Stimulated activated CD4-positive, alpha-beta T cell treated with anti-CD3 and anti-CD28 coated beads, Interleukin-1b, Interleukin-23, amount 100 ng/mL, for 48 hours (primary cell): ENCODE measurements around the gene CHSY3.

ENCODE experiments used
- DNase-seq: peaks from one replicate; pipeline ENCODE4 v3.0.0-alpha.2; 2020

The CHSY3 gene

DNA sequence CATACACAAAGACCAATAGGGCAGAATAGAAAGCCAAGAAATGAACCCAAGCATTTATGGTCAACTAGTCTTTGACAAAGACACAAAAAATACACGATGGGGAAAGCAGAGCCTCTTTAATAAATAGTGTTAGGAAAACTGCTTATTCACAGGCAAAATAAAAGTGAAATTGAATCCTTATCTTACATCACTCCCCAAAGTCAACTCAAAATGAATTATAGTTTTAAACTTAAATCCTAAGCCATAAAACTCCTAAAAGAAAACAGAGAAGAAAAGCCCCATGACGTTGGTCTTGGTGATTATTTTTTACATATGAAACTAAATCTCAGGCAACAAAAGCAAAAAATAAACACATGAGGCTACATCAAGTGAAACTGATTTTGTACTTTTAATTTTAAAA, 46.8 kb downstream of the CHSY3 start:
- DNase-seq, result no peak

DNA sequence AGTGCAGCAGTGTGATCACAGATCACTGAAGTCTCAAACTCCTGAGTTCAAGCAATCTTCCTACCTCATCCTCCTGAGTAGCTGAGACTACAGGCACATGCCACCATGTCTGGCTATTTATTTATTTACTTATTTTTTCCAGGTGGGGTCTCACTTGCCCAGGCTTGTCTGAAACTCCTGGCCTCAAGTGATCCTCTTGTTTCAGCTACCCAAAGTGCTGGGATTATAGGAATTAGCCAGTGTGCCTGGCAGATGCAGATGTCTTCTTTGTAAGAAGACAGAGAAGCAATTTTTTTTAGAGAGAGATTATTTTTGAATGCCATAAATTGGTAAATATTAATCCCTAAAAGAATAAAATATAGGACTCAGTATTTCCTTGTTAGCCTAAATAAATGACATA, 54.3 kb downstream of the CHSY3 start:
- no peak for DNase-seq

DNA sequence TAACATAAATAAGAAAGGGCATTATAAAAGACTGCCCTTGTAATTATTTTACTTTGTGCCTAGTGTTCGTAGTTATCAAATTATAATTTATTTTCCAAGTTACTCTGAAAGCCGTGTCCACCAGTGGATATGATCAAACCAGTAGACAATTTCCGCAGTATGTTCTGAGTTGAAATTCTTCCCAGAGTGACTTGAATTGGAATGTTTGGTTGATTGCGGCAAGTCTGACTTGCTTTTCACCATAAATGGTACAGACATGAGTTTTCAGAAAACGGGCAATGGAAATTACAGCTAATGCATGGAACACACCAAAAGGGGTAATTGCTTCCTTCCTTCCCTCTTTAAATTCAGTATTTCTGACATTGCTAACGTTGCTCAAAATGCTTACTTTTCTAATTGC, 56.6 kb downstream of the CHSY3 start:
- no peak for DNase-seq

DNA sequence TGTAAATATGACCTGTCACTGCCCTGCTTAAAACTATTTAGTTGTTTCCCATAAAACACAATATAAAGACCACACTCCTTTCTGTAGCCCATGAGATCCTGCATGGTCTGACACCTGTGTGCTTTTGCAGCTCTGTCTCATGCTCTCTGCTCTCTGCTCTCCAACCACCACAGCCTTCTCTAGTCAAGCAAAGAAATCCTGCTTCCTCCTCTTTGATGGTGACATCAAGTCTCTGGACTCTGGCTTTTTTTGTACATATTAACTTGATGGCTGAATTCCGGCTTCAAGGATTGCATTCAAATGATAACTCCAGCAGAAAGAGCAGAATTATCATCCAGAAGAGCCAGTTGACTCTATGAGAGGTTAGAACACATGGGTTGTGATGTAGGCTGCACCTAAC, 58.2 kb downstream of the CHSY3 start:
- no peak for DNase-seq

DNA sequence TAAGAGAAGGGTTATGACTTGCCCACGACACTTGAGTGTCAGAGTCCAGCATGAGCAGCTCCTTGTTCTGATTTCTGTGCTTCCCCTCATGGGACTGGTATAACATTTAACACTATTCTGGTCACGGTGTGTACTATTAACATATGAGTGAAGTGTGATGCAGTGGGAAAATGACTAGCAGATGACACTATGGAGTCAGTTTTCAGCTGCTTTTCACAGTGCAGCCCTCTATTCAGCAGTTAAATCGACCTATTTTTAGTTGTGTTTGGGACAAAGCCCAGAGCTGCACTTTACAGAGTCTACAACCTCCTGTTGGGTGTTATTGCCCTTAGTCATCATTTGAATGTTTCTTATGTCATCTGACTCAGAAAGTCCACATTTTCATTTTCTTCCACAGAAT, 59.1 kb downstream of the CHSY3 start:
- no peak for DNase-seq

DNA sequence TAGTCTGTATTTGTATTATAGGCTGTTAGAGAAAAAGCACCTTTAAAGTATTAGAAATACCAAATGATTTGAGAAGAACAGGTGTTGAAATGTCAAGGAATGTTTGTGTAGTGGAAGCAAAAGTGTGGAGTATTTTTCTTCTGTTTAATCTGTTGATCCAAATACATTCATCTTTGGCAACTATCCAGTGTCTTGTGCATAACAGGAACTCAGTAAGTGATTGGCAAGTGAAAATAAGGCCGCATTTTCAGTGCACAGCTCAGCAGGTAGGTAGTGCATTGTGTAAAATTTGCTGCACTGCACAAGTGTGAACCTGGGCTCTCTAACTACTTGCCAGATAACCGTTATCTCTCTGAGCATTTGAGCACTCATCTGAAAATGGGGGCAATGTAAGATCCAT, 61.8 kb downstream of the CHSY3 start:
- no peak for DNase-seq

DNA sequence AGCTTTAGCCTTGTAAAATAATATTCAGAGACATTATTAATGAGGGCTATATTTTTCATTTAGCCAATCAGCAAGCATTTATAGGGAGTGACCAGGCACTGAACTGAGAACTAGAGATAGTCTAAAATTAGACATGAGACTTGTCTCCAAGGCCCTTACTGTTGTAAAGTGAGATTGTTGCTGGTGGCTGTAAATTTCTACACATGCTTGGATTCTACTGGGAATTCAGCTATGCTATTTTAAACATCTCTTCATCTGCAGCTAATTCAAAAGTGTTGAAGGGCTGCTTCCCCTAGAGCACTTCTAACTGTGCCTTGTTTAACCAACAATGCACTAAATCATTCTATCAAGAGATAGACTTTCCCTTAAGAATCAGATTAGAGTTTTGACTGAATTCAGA, 67.4 kb downstream of the CHSY3 start:
- DNase-seq, result no peak

DNA sequence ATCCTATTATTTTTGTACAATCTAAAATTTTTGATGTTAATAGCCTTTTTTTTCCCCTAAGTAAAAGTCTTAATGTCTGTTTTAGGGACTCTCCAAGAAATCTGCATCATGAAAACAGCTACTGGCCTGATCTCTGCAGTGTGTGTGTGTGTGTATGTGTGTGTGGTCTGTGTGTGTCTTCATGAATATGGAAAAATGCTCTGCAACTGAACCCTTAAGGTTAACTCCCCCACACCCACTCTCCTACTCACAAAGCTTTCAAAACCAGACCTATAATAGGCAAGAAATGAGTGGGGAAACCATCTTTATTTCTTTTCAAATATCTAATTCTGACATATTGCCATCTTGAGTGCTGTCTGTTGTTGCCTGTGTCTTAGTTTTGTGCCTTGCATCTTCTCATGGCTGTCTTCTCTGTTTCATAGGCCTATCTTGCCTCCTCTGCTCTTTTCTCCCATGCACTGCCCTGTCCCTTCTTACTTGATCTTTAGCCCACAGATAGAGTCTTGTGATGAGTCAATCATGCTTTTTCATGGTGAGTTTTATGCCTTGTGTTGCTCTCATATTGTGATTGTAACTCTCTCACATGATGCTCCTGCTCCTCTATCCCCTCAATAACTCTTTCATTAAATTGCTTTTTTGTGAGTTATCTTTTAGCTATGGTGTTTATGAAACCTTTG, 68.3 kb downstream of the CHSY3 start:
- DNase-seq, result no peak

DNA sequence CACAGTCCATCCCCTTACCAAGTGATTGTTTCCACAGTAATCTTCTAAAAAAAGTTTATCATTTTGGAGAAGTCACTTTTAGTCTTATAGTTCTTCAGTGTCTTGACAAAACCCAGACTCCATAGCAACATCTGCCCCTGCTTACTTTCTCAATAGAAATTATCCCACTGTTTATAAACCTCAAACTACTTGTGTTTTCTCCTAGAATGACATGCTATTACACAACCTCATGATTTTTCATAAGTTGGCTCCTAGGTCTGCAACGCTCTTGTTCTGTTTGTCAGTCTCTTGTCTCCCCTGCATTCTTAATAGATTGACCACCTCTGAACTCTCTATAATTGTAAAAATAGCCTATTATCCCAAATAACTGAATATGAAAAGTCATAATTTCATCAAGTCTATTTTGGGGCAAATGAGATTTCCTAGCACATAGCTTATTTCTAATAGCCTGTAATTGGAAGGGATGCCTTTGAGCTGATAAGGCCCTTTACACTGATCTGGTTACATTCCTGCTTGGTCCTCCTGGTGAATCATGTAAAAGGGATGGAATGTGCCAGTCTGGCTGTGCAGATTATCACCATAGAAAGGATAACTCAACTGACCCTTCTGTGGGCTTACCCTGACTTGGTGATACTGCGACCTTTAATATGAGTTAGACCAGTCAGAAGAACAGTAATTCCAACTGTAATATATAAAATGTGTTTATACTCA, 69.6 kb downstream of the CHSY3 start:
- DNase-seq, result no peak

DNA sequence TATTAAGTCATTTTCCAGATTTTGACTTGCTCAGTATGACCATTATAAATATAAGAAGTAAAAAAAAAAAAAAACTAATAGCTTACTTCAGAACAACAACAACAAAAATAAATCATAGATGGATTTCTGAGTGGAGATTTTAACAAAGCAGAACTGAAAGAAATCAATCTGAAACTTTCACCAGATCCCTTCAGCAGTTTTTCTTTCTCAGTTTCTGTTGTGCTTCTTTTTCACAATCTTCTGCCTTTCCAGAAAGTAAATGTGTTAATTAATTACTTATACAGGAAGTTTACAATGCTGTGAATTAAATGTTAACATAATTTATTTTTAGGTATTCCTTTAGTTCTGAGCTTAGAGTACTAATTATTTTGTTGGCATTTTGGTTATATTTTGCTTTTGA, 73.5 kb downstream of the CHSY3 start:
- DNase-seq, result no peak

DNA sequence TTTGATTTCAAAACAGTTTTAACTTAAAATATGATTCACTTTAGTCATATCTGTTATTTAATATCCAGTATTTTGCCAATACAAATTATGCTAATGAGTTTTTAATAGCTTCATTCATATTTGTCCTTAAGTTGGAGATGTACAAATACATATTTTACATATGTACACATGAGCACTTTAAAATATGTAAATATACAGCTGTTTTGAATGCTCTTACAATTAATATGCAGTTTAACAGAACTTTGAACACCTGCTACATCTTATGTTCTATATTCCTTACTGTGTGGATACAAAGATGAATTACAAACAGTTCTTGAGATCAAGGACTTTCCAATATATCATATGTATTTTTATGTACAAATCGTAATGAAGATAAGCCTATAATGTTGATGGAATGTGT, 74.0 kb downstream of the CHSY3 start:
- DNase-seq, result no peak

DNA sequence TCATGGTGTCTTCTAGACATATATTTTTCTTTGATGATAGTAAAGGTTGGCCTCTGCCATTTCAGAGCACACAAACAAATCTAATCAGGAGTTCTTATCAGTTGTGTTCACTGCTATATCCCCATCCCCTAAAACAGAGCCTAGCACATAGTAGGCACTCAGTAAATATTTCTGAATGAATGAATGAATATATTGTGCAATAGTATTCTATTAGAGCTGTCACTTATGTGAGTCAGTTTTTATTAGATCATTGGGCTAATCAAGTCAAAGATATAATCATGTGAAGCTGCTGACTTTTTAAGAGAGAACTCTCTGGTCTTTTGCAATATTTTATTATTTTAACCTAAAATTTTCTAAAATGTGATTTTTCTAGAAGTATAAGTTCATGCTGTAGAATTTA, 84.2 kb downstream of the CHSY3 start:
- no peak for DNase-seq

DNA sequence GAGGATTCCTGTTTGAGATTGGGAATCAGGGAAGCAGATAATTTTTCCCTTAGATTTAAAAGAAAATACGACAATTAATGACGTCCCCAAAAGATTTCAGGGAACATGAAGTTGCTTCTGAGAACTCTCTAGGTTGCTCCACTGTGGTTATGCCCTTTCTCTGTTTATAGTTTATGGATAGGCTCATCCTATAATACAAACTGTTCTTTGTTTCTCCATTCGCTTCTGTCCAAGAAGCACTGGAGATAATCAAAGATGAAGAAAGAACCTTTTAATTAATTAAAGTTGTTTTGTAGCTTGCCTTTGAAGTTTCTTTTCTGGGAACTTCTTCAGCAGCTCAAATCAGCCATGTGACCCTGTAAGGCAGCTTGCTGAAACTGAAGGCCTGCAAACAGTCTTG, 87.5 kb downstream of the CHSY3 start:
- DNase-seq, result no peak

DNA sequence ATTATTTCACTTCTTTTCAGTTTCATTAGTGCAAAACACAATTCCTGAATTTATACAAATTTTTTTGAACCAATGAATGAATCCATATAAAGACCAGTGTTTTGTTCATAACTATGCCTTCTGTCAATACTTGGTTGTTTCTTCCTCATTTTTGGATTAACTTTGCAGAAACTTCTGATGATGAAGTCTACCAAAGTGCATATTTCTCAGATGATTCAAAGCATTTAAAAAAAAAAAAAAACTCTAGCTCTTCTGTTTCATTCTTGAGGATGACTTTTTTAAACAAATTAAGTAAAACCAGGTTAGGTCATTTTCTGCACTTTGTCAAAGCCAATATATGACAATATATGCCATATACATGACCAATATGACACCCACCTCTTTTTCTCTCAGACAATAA, 92.6 kb downstream of the CHSY3 start:
- DNase-seq, result no peak

DNA sequence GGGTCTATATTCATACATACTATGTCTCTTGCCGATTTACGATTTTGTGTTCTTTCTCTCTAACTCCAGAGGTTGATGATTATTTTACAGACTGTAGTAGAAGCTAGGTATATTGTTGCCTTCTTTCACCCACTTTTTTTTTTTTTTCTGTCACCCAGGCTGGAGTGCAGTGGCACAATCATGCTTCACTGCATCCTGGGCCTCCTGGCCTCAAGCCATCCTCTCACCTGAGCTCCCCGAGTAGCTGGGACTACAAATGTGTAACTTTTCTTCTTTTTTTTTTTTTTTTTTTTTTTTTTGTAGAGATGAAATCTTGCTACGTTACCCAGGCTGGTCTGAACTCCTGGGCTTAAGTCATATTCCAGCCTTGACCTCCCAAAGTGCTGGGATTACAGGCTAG, 96.2 kb downstream of the CHSY3 start:
- DNase-seq, result no peak

DNA sequence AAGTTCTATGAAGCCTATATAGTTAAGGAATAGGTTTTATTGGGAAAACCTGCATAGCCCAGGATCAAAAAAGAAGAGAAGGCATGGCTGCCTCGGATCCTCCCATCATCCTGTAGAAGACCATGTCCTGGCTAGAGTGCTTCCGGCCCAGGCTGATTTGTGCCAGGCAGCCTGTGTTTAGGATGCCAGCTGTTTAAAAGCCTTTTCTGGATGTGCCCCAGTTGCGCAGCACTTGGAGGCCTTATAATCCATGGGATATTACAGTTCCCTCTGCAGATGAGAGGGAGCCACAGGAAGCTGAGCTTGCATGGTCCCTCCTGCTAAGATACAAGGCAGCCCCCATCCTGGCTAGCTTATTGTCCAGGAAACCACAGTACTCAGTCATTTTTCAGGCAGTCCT, 97.9 kb downstream of the CHSY3 start:
- no peak for DNase-seq

DNA sequence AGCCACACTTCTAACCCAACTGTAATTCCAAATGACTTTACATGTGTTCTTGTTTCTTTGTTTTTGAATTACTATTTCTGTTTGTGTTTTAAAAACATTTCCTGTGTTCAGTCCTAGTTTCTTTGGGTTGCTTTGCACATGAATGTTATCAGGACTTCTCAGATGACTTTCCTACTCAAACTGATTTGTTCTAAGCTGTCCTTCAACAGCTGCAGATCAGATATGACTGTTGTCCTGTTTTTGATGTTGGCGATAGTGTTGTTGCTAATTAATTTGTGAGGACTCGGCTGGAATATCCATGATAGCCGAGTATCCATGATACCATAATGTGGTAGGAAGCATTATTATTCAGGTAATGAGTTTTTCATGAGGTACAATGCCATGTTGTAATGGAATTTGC, 98.6 kb downstream of the CHSY3 start:
- no peak for DNase-seq

DNA sequence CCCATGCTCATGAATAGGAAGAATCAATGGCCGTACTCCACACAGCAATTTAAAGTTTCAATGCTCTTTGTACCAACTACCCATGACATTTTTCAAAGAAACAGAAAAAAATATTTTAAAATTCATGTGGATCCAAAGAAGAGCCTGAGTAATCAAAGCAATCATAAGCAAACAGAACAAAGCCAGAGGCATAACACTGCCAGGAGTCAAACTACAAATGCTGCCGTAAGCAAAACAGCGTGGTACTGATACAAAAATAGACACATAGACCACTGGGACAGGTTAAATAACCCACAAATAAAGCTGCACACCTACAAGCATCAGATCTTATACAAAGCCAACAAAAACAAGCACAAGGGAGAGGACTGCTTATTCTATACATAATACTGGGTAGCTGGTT, 107.7 kb downstream of the CHSY3 start:
- DNase-seq, result no peak

DNA sequence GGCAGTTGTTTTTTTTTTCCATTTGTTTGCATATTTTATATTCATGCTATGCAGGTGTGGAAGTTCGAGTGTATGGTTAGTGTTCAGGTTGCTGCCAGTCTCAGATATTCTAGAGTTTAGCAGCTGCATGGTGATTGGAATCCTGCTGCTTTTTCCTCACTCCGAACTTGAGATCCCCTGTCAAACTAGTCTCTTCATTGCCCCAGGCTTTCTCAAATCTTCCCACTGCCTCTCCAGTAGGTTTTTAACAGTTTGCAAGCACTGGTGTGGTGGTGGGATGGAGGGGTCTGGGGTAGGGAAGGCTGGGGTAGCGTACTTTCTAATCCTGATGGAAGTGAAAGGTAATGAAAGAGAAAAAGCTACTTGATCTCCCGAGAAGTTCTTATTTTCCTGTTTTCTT, 112.9 kb downstream of the CHSY3 start:
- DNase-seq, result no peak

DNA sequence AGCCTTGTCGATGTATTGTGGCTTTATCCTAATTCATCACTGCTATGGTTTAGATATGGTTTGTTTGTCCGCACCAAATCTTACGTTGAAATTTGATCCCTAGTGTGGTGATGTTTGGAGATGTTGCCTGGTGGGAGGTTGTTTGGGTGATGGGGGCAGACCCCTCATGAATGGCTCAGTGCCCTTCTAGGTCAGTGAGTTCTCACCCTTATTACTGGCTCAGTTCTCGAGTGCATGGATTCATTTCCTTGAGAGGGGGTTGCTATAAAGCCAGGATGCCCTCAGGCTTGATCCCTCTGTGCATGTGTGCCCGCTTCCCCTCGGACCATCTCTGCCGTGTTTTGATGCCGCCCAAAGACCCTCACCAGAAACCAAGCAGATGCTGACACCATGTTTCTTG, 114.4 kb downstream of the CHSY3 start:
- no peak for DNase-seq

DNA sequence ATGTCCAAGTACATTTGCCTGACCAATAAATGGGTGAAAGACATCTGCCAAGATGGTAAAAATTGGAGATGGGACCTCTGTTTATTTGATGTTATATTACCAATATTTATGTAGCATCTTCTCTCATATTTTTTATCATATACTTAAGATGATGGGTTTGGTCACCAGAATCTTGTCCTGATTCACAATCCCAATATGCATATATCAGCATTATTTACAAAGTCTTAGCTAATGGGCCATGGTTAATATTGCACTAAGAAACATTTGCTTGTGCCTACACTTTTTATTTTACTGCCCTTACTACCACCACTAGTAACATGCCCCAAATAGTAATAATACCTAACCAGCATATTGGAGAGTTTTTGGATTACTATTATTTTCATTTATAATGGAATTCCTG, 116.7 kb downstream of the CHSY3 start:
- DNase-seq, result no peak

DNA sequence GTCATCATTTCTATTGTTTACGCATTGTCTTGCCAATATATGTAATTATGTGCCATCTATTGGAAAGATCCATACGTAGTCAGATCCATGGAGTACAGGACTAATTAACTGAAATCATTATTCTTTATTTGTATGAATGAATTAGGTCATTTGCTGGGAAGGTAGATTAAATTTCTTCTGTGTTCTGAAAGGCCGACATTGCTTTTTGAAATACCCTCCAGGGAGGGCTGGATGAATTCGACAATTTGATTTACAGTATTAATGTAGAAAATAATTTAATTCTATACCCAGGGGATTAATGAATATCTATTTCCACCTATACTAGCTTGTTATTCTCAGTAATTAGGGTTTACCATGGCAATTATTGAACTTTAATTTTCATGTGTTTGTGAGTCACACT, 117.6 kb downstream of the CHSY3 start:
- no peak for DNase-seq

DNA sequence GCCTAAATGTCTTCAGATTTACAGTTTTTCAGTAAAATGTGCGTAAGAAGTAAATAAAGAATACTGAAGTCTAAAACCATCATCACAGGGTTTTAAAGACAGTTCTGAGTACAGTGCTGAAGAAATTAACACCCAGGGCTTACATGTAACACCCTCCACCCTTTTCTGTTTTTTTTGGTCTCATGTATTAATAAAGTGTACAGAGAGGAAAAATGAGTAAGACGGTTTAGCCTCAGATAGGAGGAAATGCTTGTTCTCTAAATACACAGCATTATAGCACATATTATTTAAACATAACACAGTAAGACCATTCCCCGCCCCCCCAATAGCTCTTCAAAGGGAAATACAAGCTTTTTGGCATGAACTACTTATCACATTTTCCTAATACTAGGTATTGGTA, 119.3 kb downstream of the CHSY3 start:
- DNase-seq, result no peak

DNA sequence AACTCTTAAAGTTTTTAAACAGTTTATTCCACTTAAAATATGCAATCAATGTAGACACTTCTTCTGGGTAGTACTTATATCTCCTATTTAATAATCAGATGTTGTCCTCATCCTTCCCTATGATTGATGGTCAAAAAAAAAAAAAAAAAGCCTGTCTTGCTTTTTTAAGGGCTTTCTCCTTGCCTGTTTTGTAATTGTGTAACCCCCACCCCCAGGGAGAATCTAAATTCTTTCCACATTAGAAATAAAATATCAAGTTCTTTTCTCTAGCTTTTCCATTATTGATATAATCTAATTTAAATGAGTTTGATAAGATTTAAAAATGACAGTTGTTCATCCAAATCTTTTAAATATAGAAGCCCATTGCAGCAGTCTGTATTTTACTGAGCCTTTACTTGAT, 119.7 kb downstream of the CHSY3 start:
- no peak for DNase-seq

DNA sequence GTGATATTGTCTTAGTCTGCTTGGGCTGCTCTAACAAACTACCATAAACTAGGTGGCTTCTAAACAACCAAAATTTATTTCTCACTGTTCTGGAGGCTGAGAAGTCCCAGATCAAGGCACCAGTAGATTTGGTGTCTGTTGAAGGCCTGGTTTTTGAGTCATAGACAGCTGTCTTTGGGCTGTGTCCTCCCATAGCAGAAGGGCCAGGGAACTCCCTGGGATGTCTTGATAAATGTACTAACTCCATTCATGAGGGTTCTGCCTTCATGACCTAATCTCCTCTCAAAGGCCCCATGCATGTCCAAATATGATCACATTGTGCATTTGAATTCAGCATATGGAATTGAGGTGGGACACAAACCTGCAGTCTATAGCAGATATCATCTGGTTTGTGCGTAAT, 121.2 kb downstream of the CHSY3 start:
- no peak for DNase-seq
